IPS-18a (cell line): ENCODE measurements around the gene FAM228B.

Source experiments
- H3K27ac ChIP-seq: one replicate; pipeline ENCODE4 v1.5.1; 2013; ENCODE audit warnings: low read length
- H3K27me3 ChIP-seq: one replicate; pipeline ENCODE4 v1.6.1; 2013; ENCODE audit warnings: mild to moderate bottlenecking, low read length; ENCODE audit not compliant: control insufficient read depth, insufficient read depth
- H3K36me3 ChIP-seq: one replicate; pipeline ENCODE4 v1.6.1; 2013; ENCODE audit warnings: low read depth, low read length; ENCODE audit not compliant: control insufficient read depth
- H3K4me1 ChIP-seq: one replicate; pipeline ENCODE4 v1.6.1; 2013; ENCODE audit warnings: low read depth, low read length; ENCODE audit not compliant: control insufficient read depth
- H3K4me3 ChIP-seq: one replicate; pipeline ENCODE4 v1.5.1; 2013; ENCODE audit warnings: low read length
- H3K9ac ChIP-seq: one replicate; pipeline ENCODE4 v1.6.1; 2013; ENCODE audit warnings: mild to moderate bottlenecking, low read length, moderate library complexity
- H3K9me3 ChIP-seq: one replicate; pipeline ENCODE4 v1.6.1; 2013; ENCODE audit warnings: low read depth, low read length; ENCODE audit not compliant: control insufficient read depth

The FAM228B gene

DNA sequence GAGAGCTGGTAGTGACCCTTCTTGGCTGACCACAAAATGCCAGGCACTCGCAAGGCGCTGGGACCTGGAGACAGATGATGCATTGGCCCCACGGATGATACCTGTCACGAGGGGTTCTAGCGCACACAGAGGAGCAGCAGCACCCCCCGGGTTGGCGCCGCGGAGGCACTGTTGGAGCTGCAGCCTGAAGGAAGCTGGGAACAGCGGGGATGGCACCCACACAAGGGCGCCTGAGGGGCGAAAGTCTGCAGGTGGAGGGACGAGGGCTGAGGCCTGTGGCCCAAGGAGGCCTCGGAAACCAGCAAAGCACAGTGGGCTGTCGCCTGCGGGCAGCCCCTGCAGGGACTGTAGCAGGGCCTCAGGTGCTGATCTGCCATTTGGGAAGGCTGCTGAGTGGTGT lies 85.2 kb downstream of the FAM228B start:
- Histone ChIP-seq H3K4me1 (no peaks in the 10 kb centered on the region), H3K27me3 (no peaks in the 10 kb centered on the region), H3K4me3 (no peak overlapping the region), H3K9me3 (no peaks in the 10 kb centered on the region), H3K27ac (no peak overlapping the region), H3K9ac (no peak overlapping the region), H3K36me3 (no peaks in the 10 kb centered on the region)

DNA sequence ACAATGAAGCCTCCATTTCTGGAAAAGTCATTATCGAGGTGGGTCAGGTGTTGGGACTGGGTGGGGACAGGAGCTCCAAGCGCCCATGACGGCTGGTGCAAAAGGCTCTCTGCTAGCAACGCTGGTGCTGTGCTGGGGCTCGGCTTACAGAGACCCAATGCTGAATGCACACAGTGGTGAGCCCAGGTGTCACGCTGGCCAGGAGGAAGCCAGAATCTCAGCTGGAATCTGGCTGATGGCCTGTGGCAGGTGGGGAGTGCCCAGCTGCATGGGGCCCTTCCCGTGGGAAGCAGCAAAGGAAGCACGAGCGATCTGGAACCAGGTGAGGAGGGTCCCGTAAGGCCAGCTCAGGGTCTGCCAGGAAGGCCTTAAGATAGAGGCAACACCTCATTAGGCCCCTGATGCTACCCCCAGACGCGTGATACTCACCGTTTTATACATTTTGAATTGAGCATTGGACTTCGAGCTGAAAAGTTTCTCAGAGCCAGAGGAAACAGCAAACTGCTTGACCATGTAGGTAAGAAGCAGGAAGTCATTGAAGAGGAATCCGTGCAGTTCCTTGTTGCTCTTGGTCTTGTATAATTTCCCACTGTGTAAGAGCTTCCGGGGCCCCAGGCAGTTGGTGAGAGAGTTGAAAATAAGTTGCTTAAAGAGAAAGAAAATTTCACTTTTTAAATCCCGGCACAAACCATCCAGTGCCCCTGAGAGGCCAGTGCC lies 86.3 kb downstream of the FAM228B start:
- H3K4me1 ChIP-seq, result no peaks in the 10 kb centered on the region
- no peaks in the 10 kb centered on the region for H3K9me3 ChIP-seq
- H3K27me3 ChIP-seq, result no peaks in the 10 kb centered on the region
- H3K36me3 ChIP-seq, result no peaks in the 10 kb centered on the region
- H3K9ac ChIP-seq, result no peak overlapping the region
- no peak overlapping the region for H3K4me3 ChIP-seq
- H3K27ac ChIP-seq, result no peak overlapping the region

- H3K27ac ChIP-seq, result no peak overlapping the region
- H3K27me3 ChIP-seq, result no peaks in the 10 kb centered on the region
- no peaks in the 10 kb centered on the region for H3K9me3 ChIP-seq
- H3K36me3 ChIP-seq, result no peaks in the 10 kb centered on the region
- no peak overlapping the region for H3K4me3 ChIP-seq
- H3K4me1 ChIP-seq, result no peaks in the 10 kb centered on the region
- no peak overlapping the region for H3K9ac ChIP-seq
Observed at GRCh38 chr2:24210106-24210455, 86.8 kb downstream of the FAM228B start.

GRCh38 chr2:24210723-24211122 lies 87.5 kb downstream of the FAM228B start:
- H3K27ac ChIP-seq, result no peak overlapping the region
- no peak overlapping the region for H3K4me3 ChIP-seq
- H3K4me1 ChIP-seq, result no peaks in the 10 kb centered on the region
- H3K9me3 ChIP-seq, result no peaks in the 10 kb centered on the region
- H3K9ac ChIP-seq, result no peak overlapping the region
- no peaks in the 10 kb centered on the region for H3K27me3 ChIP-seq
- no peaks in the 10 kb centered on the region for H3K36me3 ChIP-seq

GRCh38 chr2:24211408-24211807 lies 88.1 kb downstream of the FAM228B start:
- H3K27ac ChIP-seq, result no peak overlapping the region
- no peaks in the 10 kb centered on the region for H3K36me3 ChIP-seq
- H3K4me3 ChIP-seq, result no peak overlapping the region
- H3K27me3 ChIP-seq, result no peaks in the 10 kb centered on the region
- no peak overlapping the region for H3K9ac ChIP-seq
- no peaks in the 10 kb centered on the region for H3K9me3 ChIP-seq
- H3K4me1 ChIP-seq, result no peaks in the 10 kb centered on the region

DNA sequence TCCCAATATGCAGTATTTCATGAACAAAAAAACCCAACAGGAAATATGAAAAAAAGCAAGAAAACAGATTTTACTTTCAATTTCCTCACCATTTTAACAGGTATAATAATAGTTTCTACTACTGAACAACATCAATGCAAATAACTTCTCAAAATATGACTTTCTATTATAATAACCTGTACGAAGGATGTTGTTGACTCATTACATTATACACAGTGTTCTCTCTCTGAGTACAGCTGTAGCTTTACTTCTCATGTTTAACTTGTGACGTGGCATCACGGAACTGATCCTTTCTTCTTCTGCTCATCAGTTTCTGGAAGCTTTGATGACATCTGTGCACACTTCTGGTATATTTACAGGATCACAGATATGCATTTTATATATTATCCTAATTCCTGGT lies 91.6 kb downstream of the FAM228B start:
- Histone ChIP-seq H3K9me3 (no peaks in the 10 kb centered on the region), H3K27me3 (no peaks in the 10 kb centered on the region), H3K27ac (no peak overlapping the region), H3K9ac (no peak overlapping the region), H3K4me3 (no peak overlapping the region), H3K4me1 (no peaks in the 10 kb centered on the region), H3K36me3 (no peaks in the 10 kb centered on the region)
